Rectal smooth muscle tissue (tissue), 1 donor: Measurements from ENCODE around the gene TMEM255B.
"Not testable (repeated sequence)": the region's sequence is repeated elsewhere in the genome, so short reads cannot be mapped to it uniquely, and the experiment has no call there.

Source experiments
- H3K27ac ChIP-seq: one replicate; pipeline ENCODE4 v1.7.0; 2013; ENCODE audit warnings: low read depth, low read length, inconsistent platforms
- H3K27me3 ChIP-seq: one replicate; pipeline ENCODE4 v1.7.0; 2013; ENCODE audit warnings: low read length; ENCODE audit not compliant: control insufficient read depth, insufficient read depth
- H3K36me3 ChIP-seq: one replicate; pipeline ENCODE4 v1.7.0; 2013; ENCODE audit warnings: low read length; ENCODE audit not compliant: control insufficient read depth, insufficient read depth
- H3K4me1 ChIP-seq: one replicate; pipeline ENCODE4 v1.7.0; 2013; ENCODE audit warnings: low read length; ENCODE audit not compliant: control insufficient read depth, insufficient read depth
- H3K4me3 ChIP-seq: one replicate; pipeline ENCODE4 v1.7.0; 2013; ENCODE audit warnings: low read length
- H3K9ac ChIP-seq: one replicate; pipeline ENCODE4 v1.7.0; 2013; ENCODE audit warnings: low read length

Gene TMEM255B

GRCh38 chr13:113781571-113781970 lies 22.5 kb downstream of the TMEM255B start:
- Histone ChIP-seq H3K27me3 (peaks cover 3% of the 10 kb centered on the region), H3K36me3 (no peaks in the 10 kb centered on the region), H3K9ac (no peak overlapping the region), H3K4me3 (no peak overlapping the region), H3K27ac (no peak overlapping the region), H3K4me1 (no peaks in the 10 kb centered on the region)

GRCh38 chr13:113782472-113782871 lies 23.4 kb downstream of the TMEM255B start:
- H3K36me3 ChIP-seq = no peaks in the 10 kb centered on the region
- H3K9ac ChIP-seq = no peak overlapping the region
- H3K4me1 ChIP-seq = no peaks in the 10 kb centered on the region
- no peak overlapping the region for H3K27ac ChIP-seq
- no peak overlapping the region for H3K4me3 ChIP-seq
- H3K27me3 ChIP-seq = peaks cover 3% of the 10 kb centered on the region

DNA sequence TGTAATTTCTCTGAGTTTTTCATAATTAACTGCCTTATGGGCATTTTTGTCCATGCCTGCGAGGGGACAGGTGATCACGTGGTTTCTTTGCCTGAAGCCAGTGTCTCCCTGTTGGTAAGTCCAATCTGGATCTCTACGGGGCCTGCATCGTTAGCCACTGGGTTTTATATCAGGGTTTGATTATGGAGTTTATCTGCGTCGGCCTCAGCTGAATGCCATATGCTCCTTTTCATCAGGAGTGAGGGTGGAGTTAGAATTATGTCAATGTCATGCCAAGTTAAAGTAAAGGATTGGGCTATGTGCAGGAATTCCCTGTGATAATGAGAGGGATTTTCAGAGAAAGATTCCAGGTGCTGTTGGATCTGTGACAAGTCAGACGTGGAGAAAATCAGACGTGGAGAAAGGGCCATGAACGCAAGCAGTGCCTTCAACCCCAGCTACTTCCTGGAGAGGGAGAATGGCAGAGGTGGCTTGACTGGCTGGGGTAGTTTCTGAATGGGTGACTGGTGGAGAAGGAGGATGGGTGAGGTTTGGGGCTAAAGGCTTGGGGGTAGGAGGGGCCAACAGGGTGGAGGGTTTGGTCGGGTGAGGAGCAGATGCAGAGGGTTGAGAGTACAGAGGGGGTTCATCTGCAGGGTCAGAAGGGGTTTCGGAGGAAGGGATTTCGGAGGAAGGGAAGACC lies 24.3 kb downstream of the TMEM255B start:
- H3K9ac ChIP-seq = no peak overlapping the region
- peaks cover 3% of the 10 kb centered on the region for H3K27me3 ChIP-seq
- no peaks in the 10 kb centered on the region for H3K36me3 ChIP-seq
- no peak overlapping the region for H3K4me3 ChIP-seq
- H3K27ac ChIP-seq = no peak overlapping the region
- no peaks in the 10 kb centered on the region for H3K4me1 ChIP-seq

DNA sequence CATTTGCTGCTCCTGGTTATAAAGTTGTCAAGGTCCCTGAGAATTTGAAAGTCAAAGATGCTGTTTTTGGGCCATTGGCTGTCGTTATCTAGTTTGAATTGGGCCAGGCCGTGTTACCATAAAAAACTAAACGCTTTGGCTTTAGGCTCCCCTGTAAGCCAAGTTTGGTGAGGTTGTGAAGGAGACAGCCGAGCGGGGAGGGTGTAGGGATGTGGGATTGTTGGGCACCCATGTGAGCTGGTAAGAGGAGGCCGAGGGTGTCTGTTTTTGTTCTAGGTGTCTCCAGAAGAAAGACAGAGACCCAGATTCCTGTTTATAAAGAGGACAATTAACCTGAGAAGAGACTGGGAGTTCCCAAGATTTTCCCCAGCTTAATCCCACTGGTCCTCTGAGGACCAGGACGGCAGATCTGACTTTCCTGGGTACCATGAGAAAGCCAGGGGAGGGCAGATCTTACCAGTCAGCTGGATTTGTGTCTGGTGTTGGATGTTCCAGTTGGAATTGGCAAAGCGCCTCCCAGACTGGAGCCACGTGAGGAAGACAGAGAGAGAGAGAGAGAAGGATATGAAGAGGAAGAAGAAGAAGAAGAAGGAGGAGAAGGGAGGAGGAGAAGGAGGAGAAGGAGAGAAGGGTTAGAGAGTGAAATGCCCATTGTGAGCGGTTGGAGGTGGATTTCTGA lies 25.1 kb downstream of the TMEM255B start:
- no peak overlapping the region for H3K27ac ChIP-seq
- H3K4me3 ChIP-seq = no peak overlapping the region
- H3K27me3 ChIP-seq = peaks cover 3% of the 10 kb centered on the region
- H3K36me3 ChIP-seq = no peaks in the 10 kb centered on the region
- H3K9ac ChIP-seq = no peak overlapping the region
- H3K4me1 ChIP-seq = no peaks in the 10 kb centered on the region

DNA sequence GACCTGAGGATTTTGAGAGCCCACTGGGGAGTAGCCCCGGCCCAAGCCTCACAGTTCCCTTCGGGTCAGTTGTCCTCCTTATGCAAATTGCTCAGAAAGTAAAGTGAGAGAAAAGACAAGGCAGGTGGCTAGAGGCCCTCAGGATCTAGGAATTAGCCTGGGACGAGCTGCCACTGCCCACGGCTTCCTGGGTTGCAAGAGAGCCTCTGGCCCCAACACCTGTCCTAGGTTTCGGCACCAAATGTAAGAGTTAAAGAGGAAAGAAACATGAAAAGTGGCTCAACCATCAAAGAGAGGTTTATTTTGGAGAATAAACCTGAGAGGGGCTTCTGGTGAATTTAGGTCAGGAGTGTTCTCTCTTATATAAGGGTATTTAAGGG lies 25.6 kb downstream of the TMEM255B start:
- Histone ChIP-seq H3K36me3 (no peaks in the 10 kb centered on the region), H3K4me3 (no peak overlapping the region), H3K27me3 (peaks cover 3% of the 10 kb centered on the region)

GRCh38 chr13:113785051-113786010 lies 26.3 kb downstream of the TMEM255B start:
- H3K27me3 ChIP-seq = peaks cover 3% of the 10 kb centered on the region
- no peak overlapping the region for H3K4me3 ChIP-seq
- no peak overlapping the region for H3K9ac ChIP-seq
- H3K36me3 ChIP-seq = no peaks in the 10 kb centered on the region
- no peaks in the 10 kb centered on the region for H3K4me1 ChIP-seq
- H3K27ac ChIP-seq = no peak overlapping the region

More for the DNA sequence above, 25.6 kb downstream of the TMEM255B start:
- Histone ChIP-seq H3K9ac (no peak overlapping the region), H3K27ac (no peak overlapping the region), H3K4me1 (no peaks in the 10 kb centered on the region)

- Histone ChIP-seq H3K27ac (no peak overlapping the region), H3K4me3 (no peak overlapping the region), H3K4me1 (no peaks in the 10 kb centered on the region)
Measured at GRCh38 chr13:113786262-113786841, 27.3 kb downstream of the TMEM255B start.

DNA sequence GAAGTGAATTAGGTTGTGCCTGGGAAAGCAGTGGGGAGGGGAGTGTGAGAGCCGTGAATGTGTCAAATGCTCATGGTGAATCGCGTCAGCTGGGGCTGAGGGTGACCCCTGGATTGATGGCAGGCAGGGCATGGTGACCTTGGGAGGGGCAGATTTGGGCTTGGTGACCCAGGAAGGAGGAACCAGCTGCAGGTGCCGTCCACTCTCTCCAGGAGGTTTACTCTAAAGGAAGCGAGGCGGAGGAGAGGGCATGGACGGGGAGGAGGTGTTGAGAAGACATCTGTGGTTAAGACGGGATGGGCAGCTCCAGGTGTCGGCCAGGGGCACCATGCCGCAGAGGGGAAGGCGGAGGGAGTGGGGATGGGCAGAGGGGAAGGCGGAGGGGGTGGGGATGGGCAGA lies 28.7 kb downstream of the TMEM255B start:
- no peaks in the 10 kb centered on the region for H3K36me3 ChIP-seq
- no peaks in the 10 kb centered on the region for H3K4me1 ChIP-seq
- no peak overlapping the region for H3K27ac ChIP-seq
- H3K4me3 ChIP-seq = no peak overlapping the region
- no peak overlapping the region for H3K9ac ChIP-seq
- H3K27me3 ChIP-seq = peaks cover 3% of the 10 kb centered on the region

More at GRCh38 chr13:113786262-113786841, 27.3 kb downstream of the TMEM255B start:
- H3K36me3 ChIP-seq = no peaks in the 10 kb centered on the region
- H3K9ac ChIP-seq = no peak overlapping the region
- H3K27me3 ChIP-seq = peaks cover 3% of the 10 kb centered on the region

GRCh38 chr13:113788413-113789135 lies 29.5 kb downstream of the TMEM255B start:
- Histone ChIP-seq H3K9ac (no peak overlapping the region), H3K4me1 (no peaks in the 10 kb centered on the region), H3K27me3 (peaks cover 3% of the 10 kb centered on the region), H3K27ac (no peak overlapping the region), H3K4me3 (no peak overlapping the region), H3K36me3 (no peaks in the 10 kb centered on the region)

- Histone ChIP-seq H3K36me3 (no peaks in the 10 kb centered on the region), H3K4me1 (no peaks in the 10 kb centered on the region), H3K9ac (no peak overlapping the region), H3K4me3 (no peak overlapping the region), H3K27me3 (peaks cover 3% of the 10 kb centered on the region), H3K27ac (no peak overlapping the region)
Measured at GRCh38 chr13:113789167-113789566, 30.1 kb downstream of the TMEM255B start.

GRCh38 chr13:113789931-113790330 lies 30.9 kb downstream of the TMEM255B start:
- H3K9ac ChIP-seq, H3K4me1 ChIP-seq, H3K36me3 ChIP-seq, H3K27ac ChIP-seq, H3K27me3 ChIP-seq, H3K4me3 ChIP-seq: not testable (repeated sequence)
